PC-9 (cell line): ENCODE measurements around the gene C16orf90. TPM values are rescaled to one million over a fixed set of nuclear protein-coding genes. Genes with fewer than 3 reads are reported as not detected.
"Not testable (repeated sequence)": the region's sequence is repeated elsewhere in the genome, so short reads cannot be mapped to it uniquely, and the experiment has no call there.

Experiments used
- BruUV-seq: library from RNA; stranded (reverse); fragments of 400-500 nt; replicated peaks from 2 replicates; lab custom pipeline; 2021; lab: Mats Ljungman, UMichigan
- CTCF ChIA-PET: fragments of 300-600 bp; sonication (Branson Sonifier 250); formaldehyde crosslinking; loops from one replicate; lab custom pipeline; 2022; ENCODE audit warnings: antibody characterized with exemption; lab: Charles Lee
- POLR2A ChIA-PET: fragments of 300-600 bp; sonication (Branson Sonifier 250); formaldehyde crosslinking; loops from one replicate; lab custom pipeline; 2022; ENCODE audit warnings: antibody characterized with exemption; ENCODE audit not compliant: unreplicated experiment; lab: Charles Lee
- DNase-seq, 2 experiments: peaks; one replicate each; pipeline versions ENCODE4 v3.0.0 to v3.0.0-alpha.2; 2015 to 2022; ENCODE audit warnings: mixed read lengths in 1 of 2
- H2AFZ ChIP-seq: fragments of 200-600 bp; sonication (generic); 2 replicates; pipeline ENCODE4 v1.8.1; 2017; ENCODE audit warnings: antibody characterized with exemption
- H3F3A ChIP-seq: fragments of 200-600 bp; sonication (generic); 2 replicates; pipeline ENCODE4 v1.8.1; 2017; ENCODE audit warnings: antibody characterized with exemption, mild to moderate bottlenecking, low read depth; ENCODE audit not compliant: insufficient read depth
- H3K27ac ChIP-seq: fragments of 200-600 bp; sonication (generic); 2 replicates; pipeline ENCODE4 v1.6.1; 2016; ENCODE audit warnings: mixed run types
- H3K27me3 ChIP-seq: fragments of 200-600 bp; sonication (generic); 2 replicates; pipeline ENCODE4 v1.6.1; 2016; ENCODE audit warnings: low read depth, mixed run types; ENCODE audit not compliant: insufficient read depth
- H3K36me3 ChIP-seq: fragments of 200-600 bp; sonication (generic); 2 replicates; pipeline ENCODE4 v1.6.1; 2016; ENCODE audit warnings: low read depth, mixed run types
- H3K4me1 ChIP-seq: fragments of 200-600 bp; sonication (generic); replicated peaks from 2 replicates; pipeline ENCODE4 v1.6.1; 2016; ENCODE audit warnings: mixed run types; ENCODE audit not compliant: insufficient read depth
- H3K4me2 ChIP-seq: fragments of 200-600 bp; sonication (generic); 2 replicates; pipeline ENCODE4 v1.6.1; 2017; ENCODE audit warnings: mixed run types
- H3K4me3 ChIP-seq: fragments of 200-600 bp; sonication (generic); 2 replicates; pipeline ENCODE4 v1.6.1; 2016; ENCODE audit warnings: mixed run types
- H3K79me2 ChIP-seq: fragments of 200-600 bp; sonication (generic); 2 replicates; pipeline ENCODE4 v1.6.1; 2017; ENCODE audit warnings: low read depth, mixed run types
- H3K9me2 ChIP-seq: fragments of 200-600 bp; sonication (generic); 2 replicates; pipeline ENCODE4 v1.8.1; 2017; ENCODE audit warnings: mild to moderate bottlenecking; ENCODE audit not compliant: insufficient read depth
- H3K9me3 ChIP-seq: fragments of 200-600 bp; sonication (generic); 2 replicates; pipeline ENCODE4 v1.8.1; 2016; ENCODE audit warnings: low read depth; ENCODE audit not compliant: insufficient read depth
- H4K20me1 ChIP-seq: fragments of 200-600 bp; sonication (generic); 2 replicates; pipeline ENCODE4 v1.8.1; 2017; ENCODE audit not compliant: insufficient read depth
- EZH2 ChIP-seq: fragments of 200-600 bp; sonication (generic); IDR thresholded peaks from 2 replicates; pipeline ENCODE4 v1.8.0; 2017; ENCODE audit warnings: antibody characterized with exemption, low read depth
- intact Hi-C: fragments of 100-400 bp; cut with micrococcal nuclease; formaldehyde crosslinking; loops from one replicate; pipeline ENCODE4 v1.10.0; 2022; ENCODE audit not compliant: unreplicated experiment
- total RNA-seq: library from RNA; stranded (reverse); gene quantifications from 2 replicates; pipeline ENCODE4 v1.2.3, GENCODE V29; 2021
- TF ChIP-seq, protein P1 (sequence below): fragments of 200-600 bp; sonication (generic); conservative IDR thresholded peaks from 2 replicates; pipeline ENCODE4 v1.6.1; 2017; ENCODE audit warnings: mixed run types, antibody characterized with exemption, mild to moderate bottlenecking, moderate library complexity

The C16orf90 gene
- total RNA-seq, 1 experiment from 2014 or later: not detected

DNA sequence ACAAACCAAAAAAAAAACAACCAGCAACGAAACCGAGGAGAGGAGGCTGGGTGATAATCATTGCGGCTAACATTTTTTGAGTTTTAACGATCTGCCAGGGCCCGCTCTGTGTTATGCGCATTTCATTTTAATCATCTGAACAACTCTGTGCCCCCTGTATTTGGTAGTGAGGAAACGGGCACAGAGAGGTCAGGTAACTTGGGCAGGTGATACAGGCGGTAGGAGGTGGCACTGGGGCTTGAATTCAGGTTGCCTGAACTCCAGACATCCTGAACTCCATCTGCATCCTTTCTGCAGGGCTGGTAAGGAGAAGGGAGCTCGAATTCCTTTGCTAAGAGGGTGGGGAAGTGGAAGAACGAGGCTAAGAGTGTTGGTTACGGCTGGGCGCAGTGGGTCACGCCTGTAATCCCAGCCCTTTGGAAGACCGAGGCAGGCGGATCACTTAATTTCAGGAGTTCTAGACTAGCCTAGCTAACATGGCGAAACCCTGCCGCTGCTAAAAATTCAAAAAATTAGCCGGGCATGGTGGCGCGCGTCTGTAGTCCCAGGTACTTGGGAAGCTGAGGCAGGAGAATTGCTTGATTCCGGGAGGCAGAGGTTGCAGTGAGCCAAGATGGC is 6.6 kb upstream of the C16orf90 start:
- H3K9me3 ChIP-seq: no peaks in the 10 kb centered on the region
- TF ChIP-seq, protein P1, sequence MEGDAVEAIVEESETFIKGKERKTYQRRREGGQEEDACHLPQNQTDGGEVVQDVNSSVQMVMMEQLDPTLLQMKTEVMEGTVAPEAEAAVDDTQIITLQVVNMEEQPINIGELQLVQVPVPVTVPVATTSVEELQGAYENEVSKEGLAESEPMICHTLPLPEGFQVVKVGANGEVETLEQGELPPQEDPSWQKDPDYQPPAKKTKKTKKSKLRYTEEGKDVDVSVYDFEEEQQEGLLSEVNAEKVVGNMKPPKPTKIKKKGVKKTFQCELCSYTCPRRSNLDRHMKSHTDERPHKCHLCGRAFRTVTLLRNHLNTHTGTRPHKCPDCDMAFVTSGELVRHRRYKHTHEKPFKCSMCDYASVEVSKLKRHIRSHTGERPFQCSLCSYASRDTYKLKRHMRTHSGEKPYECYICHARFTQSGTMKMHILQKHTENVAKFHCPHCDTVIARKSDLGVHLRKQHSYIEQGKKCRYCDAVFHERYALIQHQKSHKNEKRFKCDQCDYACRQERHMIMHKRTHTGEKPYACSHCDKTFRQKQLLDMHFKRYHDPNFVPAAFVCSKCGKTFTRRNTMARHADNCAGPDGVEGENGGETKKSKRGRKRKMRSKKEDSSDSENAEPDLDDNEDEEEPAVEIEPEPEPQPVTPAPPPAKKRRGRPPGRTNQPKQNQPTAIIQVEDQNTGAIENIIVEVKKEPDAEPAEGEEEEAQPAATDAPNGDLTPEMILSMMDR: no peak
- no peak for TF ChIP-seq EZH2
- H3K27ac ChIP-seq: no peak overlapping the region
- peak overlapping the region; percentile 84; the same call in 1 of the 2 replicates for H2AFZ ChIP-seq
- intact Hi-C loops: loop anchor here (2.0 to 10.0 kb wide), 4 partner anchors 100 to 317 kb away; partner anchors contain the start of genes OR1F1, ZNF174, ZNF263 and ZSCAN32
- peaks cover 20% of the 10 kb centered on the region for H3K4me1 ChIP-seq
- no peaks in the 10 kb centered on the region for H3K9me2 ChIP-seq
- H4K20me1 ChIP-seq: no peaks in the 10 kb centered on the region
- H3F3A ChIP-seq: peaks cover 3% of the 10 kb centered on the region
- no TSS peak for BruUV-seq
- CTCF ChIA-PET: interaction anchor here (0.7 kb wide), 1 partner anchor 11 kb away, joined by 10 read pairs; no protein-coding TSS in a partner anchor
- H3K4me2 ChIP-seq: peak overlapping the region; percentile 81
- H3K4me3 ChIP-seq: peak overlapping the region; percentile 80
- H3K27me3 ChIP-seq: no peaks in the 10 kb centered on the region
- POLR2A ChIA-PET: interaction anchor here (0.6 kb wide), 3 partner anchors 17 to 754 kb away, joined by 3 to 7 read pairs (median 3); no protein-coding TSS in a partner anchor
- H3K79me2 ChIP-seq: peaks cover 15% of the 10 kb centered on the region
- H3K36me3 ChIP-seq: 0 out of 2 replicates have a peak, but pooled peaks cover 5% of the 10 kb centered on the region
- DNase-seq: no peak

DNA sequence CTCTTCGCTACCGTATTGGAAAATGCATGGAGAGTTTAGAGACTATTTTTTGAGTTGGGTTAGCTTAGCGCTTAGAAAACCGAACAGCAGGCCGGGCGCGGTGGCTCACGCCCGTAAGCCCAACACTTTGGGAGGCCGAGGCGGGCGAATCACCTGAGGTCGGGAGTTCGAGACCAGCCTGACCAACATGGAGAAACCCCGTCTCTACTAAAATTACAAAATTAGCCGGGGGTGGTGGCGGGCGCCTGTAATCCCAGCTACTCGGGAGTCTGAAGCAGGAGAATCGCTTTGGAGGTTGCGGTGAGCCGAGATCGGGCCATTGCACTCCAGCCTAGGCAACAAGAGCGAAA is 6.1 kb upstream of the C16orf90 start:
- Histone ChIP-seq H3K4me1 (peaks cover 20% of the 10 kb centered on the region), H3K4me2 (peak overlapping the region; percentile 81), H3K4me3 (peak overlapping the region; percentile 80), H3K79me2 (peaks cover 15% of the 10 kb centered on the region), H2AFZ (peak overlapping the region; percentile 84)
- not testable (repeated sequence) for H3K36me3 ChIP-seq, H3K27me3 ChIP-seq, DNase-seq, H3K9me2 ChIP-seq, H3K27ac ChIP-seq, H3F3A ChIP-seq, H4K20me1 ChIP-seq, H3K9me3 ChIP-seq
- intact Hi-C loops: loop anchor here (2.0 to 10.0 kb wide), 4 partner anchors 99 to 317 kb away; partner anchors contain the start of genes OR1F1, ZNF174, ZNF263 and ZSCAN32
- BruUV-seq: TSS peak; percentile 61
- POLR2A ChIA-PET: interaction anchor here (0.6 kb wide), 2 partner anchors 17 to 755 kb away, joined by 3 to 7 read pairs; no protein-coding TSS in a partner anchor
- CTCF ChIA-PET: interaction anchor here (0.7 kb wide), 1 partner anchor 11 kb away, joined by 10 read pairs; no protein-coding TSS in a partner anchor

DNA sequence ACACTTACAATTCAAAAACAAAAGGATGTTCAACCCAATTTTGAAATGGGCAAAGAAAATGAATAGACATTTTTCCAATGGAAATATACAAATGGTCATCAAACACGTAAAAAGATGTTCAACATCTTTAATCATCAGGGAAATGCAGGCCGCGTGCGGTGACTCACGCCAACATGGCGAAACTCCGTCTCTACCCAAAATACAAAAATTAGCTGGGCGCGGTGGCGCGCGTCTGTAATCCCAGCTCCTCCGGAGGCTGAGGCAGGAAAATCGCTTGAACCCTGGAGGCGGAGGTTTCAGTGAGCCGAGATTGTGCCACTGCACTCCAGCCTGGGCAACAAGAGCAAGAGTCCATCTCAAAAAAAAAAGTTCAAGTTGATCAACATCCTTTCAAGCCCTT is 3.7 kb upstream of the C16orf90 start:
- DNase-seq: no peak
- POLR2A ChIA-PET: no interaction called here
- CTCF ChIA-PET: no interaction called here

More for the DNA sequence above, 3.7 kb upstream of the C16orf90 start:
- TF ChIP-seq, protein P1: no peak
- TF ChIP-seq EZH2: no peak
- Histone ChIP-seq H3K4me2 (no peak overlapping the region), H3K36me3 (no peaks in the 10 kb centered on the region), H3K4me1 (peaks cover 19% of the 10 kb centered on the region), H3K79me2 (peaks cover 15% of the 10 kb centered on the region), H3K9me3 (no peaks in the 10 kb centered on the region), H3K27ac (no peak overlapping the region), H2AFZ (no peak overlapping the region), H3F3A (peaks cover 3% of the 10 kb centered on the region; the same call in 1 of the 2 replicates), H3K27me3 (no peaks in the 10 kb centered on the region), H3K4me3 (no peak overlapping the region), H4K20me1 (no peaks in the 10 kb centered on the region), H3K9me2 (no peaks in the 10 kb centered on the region)
- intact Hi-C loops: no loop called here
- BruUV-seq: no TSS peak
